HG02642 (cell line): Measurements from ENCODE around the gene PTPRO.

ENCODE experiments used
- ATAC-seq: cut with Tn5 transposase; IDR thresholded peaks from one replicate; pipeline ENCODE4 v1.9.1; 2021; ENCODE audit warnings: mild to moderate bottlenecking; ENCODE audit not compliant: unreplicated experiment, poor library complexity

Gene PTPRO

GRCh38 chr12:15515010-15515409, 192.7 kb downstream of the PTPRO start:
- ATAC-seq = no peak

GRCh38 chr12:15520083-15520482, 197.8 kb downstream of the PTPRO start:
- no peak for ATAC-seq

- no peak for ATAC-seq
These were observed 198.5 kb downstream of the PTPRO start for GRCh38 chr12:15520844-15521243.

GRCh38 chr12:15522574-15523187, 200.4 kb downstream of the PTPRO start:
- no peak for ATAC-seq

GRCh38 chr12:15525441-15525840, 203.1 kb downstream of the PTPRO start:
- no peak for ATAC-seq

- peak; percentile 99 for ATAC-seq
These were observed 203.7 kb downstream of the PTPRO start for GRCh38 chr12:15526033-15526432.

- no peak for ATAC-seq
These were observed 205.1 kb downstream of the PTPRO start for GRCh38 chr12:15527201-15528080.

- ATAC-seq = no peak
These were observed 206.4 kb downstream of the PTPRO start for GRCh38 chr12:15528666-15529065.

- no peak for ATAC-seq
These were observed 208.1 kb downstream of the PTPRO start for GRCh38 chr12:15530361-15530760.

GRCh38 chr12:15532364-15532977, 210.2 kb downstream of the PTPRO start:
- peak; percentile 83 for ATAC-seq

GRCh38 chr12:15534322-15534721, 212.0 kb downstream of the PTPRO start:
- peak; percentile 83 for ATAC-seq

- no peak for ATAC-seq
These were observed 212.6 kb downstream of the PTPRO start for GRCh38 chr12:15534874-15535273.

- ATAC-seq = no peak
These were observed 213.1 kb downstream of the PTPRO start for GRCh38 chr12:15535352-15535781.

- ATAC-seq = no peak
These were observed 214.1 kb downstream of the PTPRO start for GRCh38 chr12:15536446-15536845.

- no peak for ATAC-seq
These were observed 216.6 kb downstream of the PTPRO start for GRCh38 chr12:15538881-15539280.

- ATAC-seq = no peak
These were observed 217.7 kb downstream of the PTPRO start for GRCh38 chr12:15540005-15540404.

- ATAC-seq = no peak
These were observed 218.2 kb downstream of the PTPRO start for GRCh38 chr12:15540469-15540872.

GRCh38 chr12:15541996-15542631, 219.8 kb downstream of the PTPRO start:
- no peak for ATAC-seq

GRCh38 chr12:15543347-15543746, 221.0 kb downstream of the PTPRO start:
- no peak for ATAC-seq

- ATAC-seq = no peak
These were observed 222.3 kb downstream of the PTPRO start for GRCh38 chr12:15544589-15544988.

- ATAC-seq = no peak
These were observed 223.0 kb downstream of the PTPRO start for GRCh38 chr12:15545334-15545733.
